Measurements from ENCODE around the gene GABRG3.

Gene GABRG3

DNA sequence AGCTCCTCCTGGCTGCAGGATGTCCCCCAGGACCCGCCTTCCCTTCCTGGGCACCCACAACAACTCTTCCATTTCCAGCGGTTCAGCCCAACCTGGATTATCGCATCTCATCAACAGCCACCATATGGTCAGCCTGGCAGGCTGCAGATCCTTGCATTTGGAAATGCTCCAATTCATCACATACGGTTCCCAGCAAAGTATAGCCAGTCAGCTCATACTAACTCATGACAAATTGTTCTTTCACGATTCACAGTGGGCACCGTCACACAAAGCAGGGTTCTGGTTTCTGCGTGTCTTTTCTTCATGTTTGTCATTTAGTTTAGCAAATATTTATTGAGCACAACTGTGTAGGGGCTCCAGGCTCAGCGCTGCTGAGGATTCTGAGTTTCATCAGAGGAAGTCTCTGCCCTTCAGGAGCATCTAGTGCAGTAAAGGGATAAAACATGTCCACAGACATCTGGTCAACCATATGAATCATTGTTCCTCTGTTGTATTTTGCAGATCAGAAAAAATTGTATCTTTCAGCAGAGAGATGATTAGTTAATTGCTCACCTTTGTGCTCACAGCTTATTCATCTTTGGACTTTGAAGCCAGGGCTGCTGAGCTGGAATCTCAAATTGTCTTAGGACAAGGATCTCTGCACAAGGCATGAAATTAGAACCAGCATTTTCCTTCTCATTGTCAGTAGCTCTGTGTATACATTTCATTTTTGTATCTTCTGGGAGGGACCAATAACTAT is 125.1 kb downstream of the GABRG3 start:
- DNase-seq (ENCODE audit: low read depth, low spot score), result no peak

- DNase-seq (ENCODE audit: low read depth, low spot score), result no peak
Observed at GRCh38 chr15:27097506-27097905, 126.5 kb downstream of the GABRG3 start.

- no peak for DNase-seq (ENCODE audit: low read depth, low spot score)
Observed at GRCh38 chr15:27101982-27102381, 131.0 kb downstream of the GABRG3 start.

- no peak for DNase-seq (ENCODE audit: low read depth, low spot score)
Observed at GRCh38 chr15:27111323-27111722, 140.3 kb downstream of the GABRG3 start.

DNA sequence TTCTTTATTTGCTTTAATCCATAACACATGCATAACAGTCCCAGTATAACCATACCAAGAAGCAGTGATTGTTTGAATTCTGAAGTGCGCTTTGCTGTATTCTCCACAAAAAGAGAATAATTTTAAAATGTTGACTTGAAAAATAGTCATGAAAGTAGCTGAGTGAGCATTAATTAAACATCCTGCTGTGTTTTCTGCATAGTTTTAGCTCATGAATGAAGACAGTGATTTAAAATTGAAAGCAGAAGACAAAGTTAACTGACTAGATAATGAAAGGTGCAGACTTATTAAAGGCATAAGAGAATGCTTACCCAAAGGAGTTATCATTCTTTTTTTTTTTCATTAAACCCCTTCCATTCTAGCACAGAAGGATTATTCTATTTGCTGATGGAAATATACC is 143.5 kb downstream of the GABRG3 start:
- no peak for DNase-seq (ENCODE audit: low read depth, low spot score)

GRCh38 chr15:27119695-27120266 is 148.8 kb downstream of the GABRG3 start:
- DNase-seq (ENCODE audit: low read depth, low spot score), result no peak

DNA sequence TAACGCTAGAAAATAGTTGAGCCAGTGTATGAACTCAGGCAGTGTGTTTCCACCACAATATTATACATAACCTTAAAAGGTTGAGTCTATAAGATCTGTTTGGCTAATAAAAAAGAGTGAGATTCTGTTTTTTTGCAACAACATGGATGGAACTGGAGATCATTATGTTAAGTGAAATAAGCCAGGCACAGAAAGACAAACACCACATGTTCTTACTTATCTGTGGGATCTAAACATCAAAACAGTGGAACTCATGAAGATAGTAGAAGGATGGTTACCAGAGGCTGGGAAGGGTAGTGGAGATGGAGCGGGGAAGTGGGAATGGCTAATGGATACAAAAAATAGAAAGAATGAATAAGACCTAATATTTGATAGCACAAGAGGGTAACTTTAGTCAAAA is 150.7 kb downstream of the GABRG3 start:
- no peak for DNase-seq (ENCODE audit: low read depth, low spot score)

DNA sequence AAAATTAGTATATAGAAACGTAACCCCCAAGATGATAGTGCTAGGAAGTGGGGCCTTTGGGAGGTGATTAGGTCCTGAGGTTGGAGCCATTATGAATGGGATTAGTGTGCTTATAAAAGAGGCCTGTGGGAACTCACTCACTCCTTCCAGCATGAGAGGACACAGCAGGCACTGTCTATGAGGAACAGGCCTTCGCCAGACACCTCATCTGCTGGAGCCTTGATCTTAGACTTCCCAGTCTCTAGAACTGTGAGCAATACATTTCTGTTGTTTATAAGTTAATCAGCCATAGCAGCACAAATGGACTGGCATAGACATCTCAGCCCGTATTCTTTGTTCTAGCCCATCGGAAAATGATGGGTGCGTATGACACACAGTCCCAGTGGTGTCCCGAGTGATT is 152.3 kb downstream of the GABRG3 start:
- DNase-seq (ENCODE audit: low read depth, low spot score), result no peak

DNA sequence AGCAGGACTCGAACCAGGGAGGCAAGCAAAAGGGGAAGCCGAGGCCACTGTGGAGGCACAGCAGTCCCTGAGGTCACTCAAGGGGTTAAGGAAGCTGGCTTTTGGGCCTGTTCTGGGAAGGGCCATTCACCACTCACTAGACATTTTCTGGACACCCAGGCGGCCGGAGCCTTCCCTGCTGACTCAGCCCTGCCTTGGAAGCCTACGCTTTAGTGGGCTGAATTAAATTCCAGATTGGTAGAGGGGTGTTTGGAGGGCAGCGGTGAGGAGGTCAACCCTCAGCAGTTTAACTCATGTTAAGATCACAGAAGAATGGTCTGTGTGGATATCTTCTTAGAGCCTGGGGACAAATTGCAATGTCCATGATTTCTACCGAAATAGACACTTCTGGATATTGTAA is 152.8 kb downstream of the GABRG3 start:
- no peak for DNase-seq (ENCODE audit: low read depth, low spot score)

DNA sequence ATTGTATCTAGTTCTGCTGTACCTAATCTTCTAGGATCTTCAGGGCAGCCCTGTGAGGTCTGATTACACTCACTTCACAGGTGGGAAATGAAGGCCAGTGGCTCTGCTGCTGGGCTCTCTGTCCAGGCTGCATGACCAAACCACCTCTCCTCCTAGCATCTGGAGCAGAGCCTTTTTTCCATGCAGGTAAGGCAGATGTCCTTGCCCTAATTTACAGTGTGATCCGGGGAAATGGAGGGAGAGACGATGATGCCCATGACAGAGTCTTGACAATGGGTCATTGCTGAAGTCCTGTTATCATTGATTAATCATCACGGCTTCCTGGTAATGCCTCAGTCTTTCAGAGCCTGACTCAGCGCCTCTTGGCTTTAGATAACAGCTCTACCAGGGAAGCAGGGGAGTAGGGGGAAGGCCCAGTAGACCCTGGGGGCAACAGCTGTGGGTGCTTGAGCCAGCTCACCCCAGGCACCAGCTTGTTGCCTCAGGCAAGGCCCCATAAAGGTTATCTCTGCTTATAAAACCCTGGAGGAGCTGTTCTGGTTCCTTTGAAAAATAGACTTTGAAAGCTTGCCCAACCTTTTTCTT is 153.4 kb downstream of the GABRG3 start:
- no peak for DNase-seq (ENCODE audit: low read depth, low spot score)

DNA sequence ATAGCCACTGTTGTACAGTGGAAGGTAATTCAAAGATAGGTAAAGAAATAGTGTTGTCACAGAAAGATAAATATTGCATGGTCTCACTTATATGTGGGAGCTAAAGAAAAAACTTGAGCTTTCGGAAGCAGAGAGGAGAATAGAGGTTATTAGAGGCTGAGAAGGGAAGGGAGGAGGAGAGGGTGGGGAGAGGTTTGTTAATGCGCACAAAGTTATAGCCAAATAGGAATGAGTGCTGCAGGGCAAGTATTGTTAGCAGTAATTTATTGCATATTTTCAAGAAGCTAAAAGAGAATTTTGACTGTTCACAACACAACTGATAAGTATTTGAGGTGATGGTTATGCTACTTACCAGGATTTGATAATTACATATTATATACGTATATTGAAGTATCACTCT is 154.2 kb downstream of the GABRG3 start:
- DNase-seq (ENCODE audit: low read depth, low spot score), result no peak

DNA sequence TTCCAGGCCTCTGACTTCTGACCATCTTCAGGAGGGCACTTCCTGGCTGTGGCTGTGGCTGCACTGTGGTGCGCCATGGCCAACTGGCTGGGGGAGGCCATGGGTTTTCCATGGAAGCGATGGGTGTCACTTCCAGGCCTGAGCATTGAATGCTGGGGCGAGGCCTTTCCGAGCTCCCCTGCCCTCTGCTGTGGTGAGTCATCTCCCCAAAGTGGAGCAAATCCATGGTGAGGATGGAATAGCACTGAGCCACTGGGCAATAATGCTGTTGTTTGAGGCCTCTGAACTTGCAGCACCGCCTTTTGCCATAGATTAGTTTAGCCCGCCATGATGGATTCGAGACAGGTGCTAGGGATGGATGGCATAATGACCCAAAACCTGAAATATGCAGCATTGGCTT is 155.5 kb downstream of the GABRG3 start:
- no peak for DNase-seq (ENCODE audit: low read depth, low spot score)

DNA sequence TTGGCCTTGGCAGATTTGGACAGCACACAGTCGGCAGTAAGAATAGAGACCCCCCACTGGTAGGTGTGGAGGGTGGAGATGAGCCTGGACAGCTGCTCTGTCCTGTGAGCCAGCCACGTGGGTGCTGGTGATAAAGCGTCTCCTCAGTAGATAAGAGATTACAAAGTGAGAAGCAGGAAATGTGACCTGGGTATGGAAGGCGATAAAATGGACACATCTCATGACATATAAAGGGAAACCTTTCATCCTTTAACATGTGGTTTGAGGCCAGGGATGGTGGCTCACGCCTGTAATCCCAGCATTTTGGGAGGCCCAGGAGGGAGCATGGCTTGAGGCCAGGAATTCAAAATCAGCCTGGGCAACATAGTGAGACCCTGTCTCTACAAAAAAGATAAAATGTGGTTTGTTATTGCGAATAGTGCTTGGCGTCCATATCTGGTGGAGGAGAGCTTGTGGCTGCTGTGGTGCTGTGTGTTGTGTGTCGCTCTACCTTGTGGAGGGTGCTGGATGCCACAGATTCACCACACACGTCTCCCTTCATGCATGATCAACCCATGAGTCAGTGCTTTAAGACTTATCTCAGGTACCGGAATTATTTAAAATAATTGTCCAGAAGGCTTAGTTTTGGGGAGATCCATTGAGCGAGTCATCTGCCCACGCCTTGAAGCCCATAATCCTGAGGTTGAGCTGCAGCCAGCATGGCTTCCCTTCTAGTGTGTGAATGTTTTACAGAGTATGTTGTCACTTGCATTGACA is 157.0 kb downstream of the GABRG3 start:
- no peak for DNase-seq (ENCODE audit: low read depth, low spot score)

DNA sequence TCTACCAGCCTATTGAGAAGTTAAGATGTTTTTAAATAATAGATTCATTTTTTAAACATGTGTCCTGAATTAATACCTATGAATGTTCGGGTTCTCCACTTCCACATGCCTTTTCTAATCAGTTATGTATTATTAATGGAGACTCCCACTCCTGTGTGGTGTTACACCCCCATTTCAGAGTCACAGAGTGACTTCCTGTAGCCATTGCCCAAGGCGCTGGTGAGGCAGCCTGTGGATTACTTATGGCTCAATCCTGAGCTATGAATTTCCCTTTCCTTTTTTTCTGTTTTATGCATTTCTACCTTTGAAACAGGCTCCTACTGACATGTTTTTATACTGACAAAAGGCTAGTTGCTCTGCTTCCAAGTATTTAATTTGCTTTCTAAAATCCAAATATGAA is 162.3 kb downstream of the GABRG3 start:
- no peak for DNase-seq (ENCODE audit: low read depth, low spot score)

- DNase-seq (ENCODE audit: low read depth, low spot score), result no peak
Observed at GRCh38 chr15:27134481-27134880, 163.5 kb downstream of the GABRG3 start.

- no peak for DNase-seq (ENCODE audit: low read depth, low spot score)
Observed at GRCh38 chr15:27135151-27135550, 164.2 kb downstream of the GABRG3 start.

GRCh38 chr15:27137127-27137526 is 166.1 kb downstream of the GABRG3 start:
- no peak for DNase-seq (ENCODE audit: low read depth, low spot score)

DNA sequence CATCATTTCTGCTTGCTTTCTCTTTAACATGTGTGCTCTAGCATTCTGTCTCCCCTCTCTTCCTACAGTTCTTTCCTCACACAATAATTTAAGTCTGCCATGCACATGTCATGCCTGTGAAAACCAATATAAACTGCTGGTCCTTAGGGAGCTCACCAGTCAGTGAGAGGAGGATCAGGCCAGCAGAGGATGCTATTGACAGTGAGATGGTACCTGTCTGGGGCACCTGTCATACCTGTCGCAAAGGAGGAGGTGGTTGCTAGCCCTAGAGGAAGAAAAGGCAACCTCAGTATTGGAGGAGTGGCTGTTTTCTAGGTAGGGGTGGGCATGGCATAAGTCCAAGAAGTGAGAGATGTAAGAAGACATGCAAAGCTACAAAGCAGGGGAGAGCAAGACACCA is 194.6 kb downstream of the GABRG3 start:
- no peak for DNase-seq (ENCODE audit: low read depth, low spot score)

DNA sequence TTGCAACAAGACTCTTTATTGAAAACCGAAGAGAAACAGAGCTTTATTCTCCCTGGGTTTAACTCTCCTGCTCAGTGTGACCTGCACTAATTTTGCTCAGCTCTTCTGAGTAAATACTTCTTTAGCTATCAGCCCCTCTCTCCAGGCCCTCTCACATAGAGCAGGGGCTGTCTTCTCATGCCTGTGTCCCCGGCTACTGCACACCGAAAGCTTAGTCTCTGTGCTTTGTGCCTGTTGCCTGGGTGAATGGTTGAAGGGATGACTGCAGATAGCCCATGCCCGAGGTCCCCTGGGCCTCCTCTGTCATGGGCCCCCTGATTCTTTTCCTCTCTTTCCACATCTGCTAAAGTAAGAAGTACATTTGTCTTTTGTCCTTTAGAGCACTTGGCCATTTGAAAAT is 195.9 kb downstream of the GABRG3 start:
- no peak for DNase-seq (ENCODE audit: low read depth, low spot score)

DNA sequence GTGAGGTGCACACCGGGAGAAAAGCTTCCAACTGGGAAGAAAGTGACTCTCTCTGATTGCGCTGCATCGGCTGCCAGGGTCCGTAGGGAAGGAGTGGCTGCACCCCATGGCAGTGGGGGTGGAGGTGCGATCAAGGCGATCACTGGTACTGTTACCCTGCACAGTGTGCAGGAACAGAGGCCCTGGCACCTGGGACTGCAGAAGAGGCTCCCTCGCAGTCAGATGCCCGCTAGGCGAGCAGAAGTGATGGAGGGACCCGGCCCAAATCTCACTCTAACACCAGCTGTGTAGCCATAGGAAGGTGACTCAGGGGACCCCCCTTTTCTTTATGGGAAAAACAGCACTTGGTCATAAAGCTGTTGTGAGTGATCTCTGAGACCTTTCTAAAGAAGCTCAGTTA is 196.8 kb downstream of the GABRG3 start:
- no peak for DNase-seq (ENCODE audit: low read depth, low spot score)

DNA sequence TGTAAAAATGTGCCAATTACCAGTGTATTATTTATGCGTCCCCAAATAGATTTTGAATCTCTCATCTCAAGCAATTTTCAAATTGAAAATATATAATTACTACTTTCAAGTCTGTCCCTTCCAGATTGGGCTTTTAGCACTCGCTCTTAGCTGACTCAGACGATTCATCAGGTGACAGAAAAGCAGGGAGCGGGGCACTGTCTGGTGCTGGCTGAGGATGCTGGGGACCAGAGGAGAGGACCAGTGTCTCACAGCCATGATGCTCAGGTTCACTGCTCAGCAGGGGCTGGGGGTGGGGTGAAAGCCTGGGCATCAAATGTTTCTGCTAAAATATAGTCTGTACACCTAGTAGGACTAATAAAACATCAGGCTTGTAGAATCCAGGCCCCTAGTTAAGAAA is 199.9 kb downstream of the GABRG3 start:
- DNase-seq (ENCODE audit: low read depth, low spot score), result no peak

DNA sequence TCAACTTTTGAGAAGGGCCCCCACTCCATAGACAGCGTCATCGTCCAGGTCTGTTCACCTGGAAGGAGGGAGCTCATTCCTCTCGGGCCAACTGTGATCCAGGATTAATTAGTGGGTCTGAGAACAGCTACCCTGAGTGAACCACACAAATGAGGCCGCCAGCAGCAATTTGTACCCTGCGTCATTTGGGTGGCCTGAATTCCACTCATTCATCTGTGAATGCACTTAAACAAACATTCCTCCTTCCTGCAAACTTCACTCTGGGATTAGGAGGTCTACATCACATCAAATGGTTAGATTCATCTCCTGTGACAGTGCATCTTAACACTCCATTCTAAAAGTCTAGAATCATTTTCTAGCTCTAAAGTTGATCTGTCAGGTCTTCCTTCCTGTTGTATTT is 201.8 kb downstream of the GABRG3 start:
- no peak for DNase-seq (ENCODE audit: low read depth, low spot score)

Measured in brain pericyte (primary cell).